ENCODE measurements around the gene NPTN.
"Not testable (repeated sequence)": the region's sequence is repeated elsewhere in the genome, so short reads cannot be mapped to it uniquely, and the experiment has no call there.

NPTN gene

DNA sequence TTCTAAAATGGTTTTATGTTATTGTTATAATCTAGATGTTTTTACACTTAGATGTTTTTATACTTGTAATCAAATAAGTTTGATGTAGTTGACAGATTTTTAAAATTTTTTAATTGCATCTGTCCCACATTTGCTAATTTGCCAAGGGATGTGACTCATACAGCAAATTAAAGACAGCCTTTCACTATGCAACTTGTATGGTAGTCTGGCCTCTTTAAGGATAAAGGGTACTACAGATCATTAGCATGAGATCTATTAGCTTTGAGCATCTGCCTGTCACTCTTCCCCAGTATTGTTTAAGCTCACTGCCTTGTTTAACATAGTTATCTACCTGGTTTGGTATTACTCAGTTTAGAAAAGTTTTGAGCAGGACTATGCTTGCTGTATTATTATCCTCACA lies 83.0 kb downstream of the NPTN start:
- H2AFZ ChIP-seq (ENCODE audit: low read depth), result no peak overlapping the region
- TF ChIP-seq, protein P1, sequence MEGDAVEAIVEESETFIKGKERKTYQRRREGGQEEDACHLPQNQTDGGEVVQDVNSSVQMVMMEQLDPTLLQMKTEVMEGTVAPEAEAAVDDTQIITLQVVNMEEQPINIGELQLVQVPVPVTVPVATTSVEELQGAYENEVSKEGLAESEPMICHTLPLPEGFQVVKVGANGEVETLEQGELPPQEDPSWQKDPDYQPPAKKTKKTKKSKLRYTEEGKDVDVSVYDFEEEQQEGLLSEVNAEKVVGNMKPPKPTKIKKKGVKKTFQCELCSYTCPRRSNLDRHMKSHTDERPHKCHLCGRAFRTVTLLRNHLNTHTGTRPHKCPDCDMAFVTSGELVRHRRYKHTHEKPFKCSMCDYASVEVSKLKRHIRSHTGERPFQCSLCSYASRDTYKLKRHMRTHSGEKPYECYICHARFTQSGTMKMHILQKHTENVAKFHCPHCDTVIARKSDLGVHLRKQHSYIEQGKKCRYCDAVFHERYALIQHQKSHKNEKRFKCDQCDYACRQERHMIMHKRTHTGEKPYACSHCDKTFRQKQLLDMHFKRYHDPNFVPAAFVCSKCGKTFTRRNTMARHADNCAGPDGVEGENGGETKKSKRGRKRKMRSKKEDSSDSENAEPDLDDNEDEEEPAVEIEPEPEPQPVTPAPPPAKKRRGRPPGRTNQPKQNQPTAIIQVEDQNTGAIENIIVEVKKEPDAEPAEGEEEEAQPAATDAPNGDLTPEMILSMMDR (conservative IDR thresholded peaks at IDR 0.05; ENCODE audit: low read depth, low read length), result no peak
- no peak overlapping the region for H3K27ac ChIP-seq
- no peak overlapping the region for H3K4me3 ChIP-seq (IDR thresholded peaks at IDR 0.05; ENCODE audit: insufficient read depth, low read depth, low read length)
- H3K36me3 ChIP-seq (ENCODE audit: insufficient read depth), result no peaks in the 10 kb centered on the region
- H4K20me1 ChIP-seq (ENCODE audit: insufficient read depth), result no peaks in the 10 kb centered on the region
- no peak overlapping the region for H3K9ac ChIP-seq
- no peaks in the 10 kb centered on the region for H3K27me3 ChIP-seq (ENCODE audit: insufficient read depth, low read depth)
- H3K4me1 ChIP-seq (ENCODE audit: low read depth, poor library complexity, severe bottlenecking), result no peaks in the 10 kb centered on the region
- no peaks in the 10 kb centered on the region for H3K79me2 ChIP-seq (ENCODE audit: insufficient read depth, low read depth)
- H3K4me2 ChIP-seq, result no peak overlapping the region

DNA sequence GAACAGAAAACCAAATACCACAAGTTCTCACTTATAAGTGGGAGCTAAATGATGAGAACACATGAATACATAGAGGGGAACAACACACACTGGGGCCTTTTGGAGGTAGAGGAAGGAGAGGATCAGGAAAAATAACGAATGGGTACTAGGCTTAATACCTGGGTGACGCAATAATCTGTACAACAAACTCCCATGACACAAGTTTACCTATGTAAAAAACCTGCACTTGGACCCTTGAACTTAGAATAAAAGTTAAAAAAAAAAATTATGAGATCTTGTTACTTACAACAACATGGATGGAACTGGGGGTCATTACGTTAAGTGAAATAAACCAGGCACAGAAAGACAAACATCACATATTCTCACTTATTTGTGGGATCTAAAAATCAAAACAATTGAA lies 84.3 kb downstream of the NPTN start:
- H3K4me2 ChIP-seq; H3K4me1 ChIP-seq (ENCODE audit: low read depth, poor library complexity, severe bottlenecking); H3K27me3 ChIP-seq (ENCODE audit: insufficient read depth, low read depth); H4K20me1 ChIP-seq (ENCODE audit: insufficient read depth); H3K36me3 ChIP-seq (ENCODE audit: insufficient read depth); H3K4me3 ChIP-seq (IDR thresholded peaks at IDR 0.05; ENCODE audit: insufficient read depth, low read depth, low read length); H3K9ac ChIP-seq; H3K79me2 ChIP-seq (ENCODE audit: insufficient read depth, low read depth); H3K27ac ChIP-seq; H2AFZ ChIP-seq (ENCODE audit: low read depth): not testable (repeated sequence)

DNA sequence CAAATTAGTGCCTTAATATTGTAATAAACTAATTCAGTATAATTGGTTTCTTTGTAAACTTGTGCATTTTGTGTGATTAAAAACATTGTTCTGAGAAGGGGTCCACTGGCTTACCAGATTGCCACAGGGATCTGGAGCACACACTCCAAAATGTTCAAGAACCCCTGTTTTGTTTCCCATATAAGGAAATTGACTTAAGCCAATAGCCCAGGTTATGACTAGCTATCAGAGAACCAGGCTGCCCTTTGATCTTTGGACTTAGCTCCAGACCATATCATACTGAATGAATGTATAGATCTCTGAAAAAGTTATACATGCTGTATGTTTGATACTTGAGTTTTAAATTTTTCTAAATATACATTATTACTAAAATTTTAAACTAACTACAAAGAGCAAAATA lies 91.7 kb downstream of the NPTN start:
- Histone ChIP-seq H3K36me3 (ENCODE audit: insufficient read depth) (no peaks in the 10 kb centered on the region), H3K27me3 (ENCODE audit: insufficient read depth, low read depth) (no peaks in the 10 kb centered on the region), H3K4me3 (IDR thresholded peaks at IDR 0.05; ENCODE audit: insufficient read depth, low read depth, low read length) (no peak overlapping the region), H4K20me1 (ENCODE audit: insufficient read depth) (no peaks in the 10 kb centered on the region), H3K27ac (no peak overlapping the region), H3K4me2 (no peak overlapping the region), H3K79me2 (ENCODE audit: insufficient read depth, low read depth) (no peaks in the 10 kb centered on the region), H3K9ac (no peak overlapping the region), H3K4me1 (ENCODE audit: low read depth, poor library complexity, severe bottlenecking) (no peaks in the 10 kb centered on the region), H2AFZ (ENCODE audit: low read depth) (no peak overlapping the region)
- TF ChIP-seq, protein P1 (conservative IDR thresholded peaks at IDR 0.05; ENCODE audit: low read depth, low read length), result no peak

DNA sequence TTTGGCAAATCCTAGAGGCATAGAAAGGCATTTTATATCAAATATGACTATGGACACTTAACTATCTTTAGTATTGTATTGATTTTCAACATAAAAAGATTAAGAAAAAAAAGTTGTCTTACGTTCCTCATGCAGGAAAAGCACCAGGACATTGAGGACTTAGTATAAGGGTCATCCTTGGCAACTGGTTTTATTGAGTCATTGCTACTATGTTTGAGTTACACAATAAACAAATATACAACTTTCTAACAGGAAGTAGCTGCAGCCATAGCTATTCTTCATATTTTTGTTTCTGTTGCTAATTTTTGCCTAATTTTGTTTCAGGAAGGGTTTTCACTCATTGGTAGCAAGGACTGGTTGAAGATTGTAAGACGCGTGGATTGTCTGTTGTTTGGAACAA lies 93.0 kb downstream of the NPTN start:
- H3K4me1 ChIP-seq (ENCODE audit: low read depth, poor library complexity, severe bottlenecking), result no peaks in the 10 kb centered on the region
- no peak overlapping the region for H3K4me3 ChIP-seq (IDR thresholded peaks at IDR 0.05; ENCODE audit: insufficient read depth, low read depth, low read length)
- H3K27ac ChIP-seq, result no peak overlapping the region
- no peak overlapping the region for H3K4me2 ChIP-seq
- no peaks in the 10 kb centered on the region for H3K79me2 ChIP-seq (ENCODE audit: insufficient read depth, low read depth)
- TF ChIP-seq, protein P1 (conservative IDR thresholded peaks at IDR 0.05; ENCODE audit: low read depth, low read length), result no peak
- no peak overlapping the region for H3K9ac ChIP-seq
- no peaks in the 10 kb centered on the region for H3K27me3 ChIP-seq (ENCODE audit: insufficient read depth, low read depth)
- no peaks in the 10 kb centered on the region for H4K20me1 ChIP-seq (ENCODE audit: insufficient read depth)
- H3K36me3 ChIP-seq (ENCODE audit: insufficient read depth), result no peaks in the 10 kb centered on the region
- no peak overlapping the region for H2AFZ ChIP-seq (ENCODE audit: low read depth)

DNA sequence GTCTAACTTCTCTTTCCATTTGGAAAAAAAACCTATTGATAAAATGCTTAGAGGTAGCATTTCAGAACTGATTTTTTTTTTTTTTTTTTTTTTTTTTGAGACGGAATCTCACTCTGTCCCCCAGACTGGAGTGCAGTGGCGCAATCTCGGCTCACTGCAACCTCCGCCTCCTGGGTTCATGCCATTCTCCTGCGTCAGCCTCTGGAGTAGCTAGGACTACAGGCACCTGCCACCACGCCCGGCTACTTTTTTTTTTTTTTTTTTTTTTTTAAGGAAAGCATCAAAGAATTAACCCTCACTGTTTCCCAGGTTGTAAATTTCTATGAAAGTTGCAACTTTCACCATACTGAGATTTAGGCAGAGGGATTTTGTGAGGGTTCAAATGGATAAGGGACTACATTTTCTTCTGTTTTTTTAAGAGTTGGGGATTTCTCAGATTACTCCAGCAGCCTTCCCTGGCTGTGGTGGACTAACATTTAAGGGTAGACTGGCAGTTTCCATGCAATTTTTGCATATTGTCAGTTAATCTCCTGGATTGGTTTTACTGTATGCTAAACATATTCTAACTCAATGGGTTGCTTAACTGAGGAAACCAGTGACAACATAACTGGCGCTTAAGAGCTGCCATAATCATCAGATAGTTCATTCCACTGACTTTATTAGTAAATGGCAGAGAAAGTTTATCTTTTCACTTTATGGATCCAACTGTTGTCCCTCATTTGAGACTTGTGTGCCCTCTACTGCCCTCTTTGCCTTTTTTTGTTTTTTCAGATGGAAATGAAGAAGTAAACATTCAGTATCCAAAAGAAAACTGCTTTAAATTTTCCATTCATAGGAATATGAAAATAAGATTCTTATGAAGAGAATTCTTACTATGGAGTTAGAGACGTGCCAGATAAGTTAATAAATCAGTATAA lies 93.7 kb downstream of the NPTN start:
- H3K4me1 ChIP-seq (ENCODE audit: low read depth, poor library complexity, severe bottlenecking), result no peaks in the 10 kb centered on the region
- TF ChIP-seq, protein P1 (conservative IDR thresholded peaks at IDR 0.05; ENCODE audit: low read depth, low read length), result no peak
- no peak overlapping the region for H3K9ac ChIP-seq
- H2AFZ ChIP-seq (ENCODE audit: low read depth), result no peak overlapping the region
- no peaks in the 10 kb centered on the region for H4K20me1 ChIP-seq (ENCODE audit: insufficient read depth)
- no peaks in the 10 kb centered on the region for H3K36me3 ChIP-seq (ENCODE audit: insufficient read depth)
- no peaks in the 10 kb centered on the region for H3K27me3 ChIP-seq (ENCODE audit: insufficient read depth, low read depth)
- H3K4me3 ChIP-seq (IDR thresholded peaks at IDR 0.05; ENCODE audit: insufficient read depth, low read depth, low read length), result no peak overlapping the region
- H3K4me2 ChIP-seq, result no peak overlapping the region
- H3K27ac ChIP-seq, result no peak overlapping the region
- H3K79me2 ChIP-seq (ENCODE audit: insufficient read depth, low read depth), result no peaks in the 10 kb centered on the region

All from KMS-11 (cell line).